Gastrocnemius medialis (tissue), 4 donors: Measurements from ENCODE around the gene CAND2.

Experiments used
- CTCF ChIP-seq, 5 experiments: fragments of 450-650 bp in 3 of 5; fragments of 200-600 bp in 2 of 5; sonication (generic) in 2 of 5; IDR thresholded peaks in 4 of 5; conservative IDR thresholded peaks in 1 of 5; 1 replicate in 4 of 5; 2 replicates in 1 of 5; pipeline ENCODE4 v1.5.1; 2016 to 2019; ENCODE audit warnings: antibody characterized with exemption in 5 of 5, mild to moderate bottlenecking in 3 of 5, moderate library complexity in 3 of 5
- POLR2A ChIP-seq, 2 donors: fragments of 450-650 bp; IDR thresholded peaks; one replicate each; pipeline ENCODE4 v1.6.1; 2017; ENCODE audit warnings: antibody characterized with exemption in 2 of 2, mild to moderate bottlenecking in 2 of 2, moderate library complexity in 2 of 2

- no peak for TF ChIP-seq CTCF (IDR thresholded peaks at IDR 0.05 in 4 of 5, conservative IDR thresholded peaks at IDR 0.05 in 1 of 5)
- peak; percentile 64 to 75 for TF ChIP-seq POLR2A (IDR thresholded peaks at IDR 0.05)
Observed at GRCh38 chr3:12798559-12799179, 2.2 kb downstream of the CAND2 start.
